Measurements from ENCODE around the gene HCAR2.
"Not testable (repeated sequence)": the region's sequence is repeated elsewhere in the genome, so short reads cannot be mapped to it uniquely, and the experiment has no call there.

HCAR2 gene

DNA sequence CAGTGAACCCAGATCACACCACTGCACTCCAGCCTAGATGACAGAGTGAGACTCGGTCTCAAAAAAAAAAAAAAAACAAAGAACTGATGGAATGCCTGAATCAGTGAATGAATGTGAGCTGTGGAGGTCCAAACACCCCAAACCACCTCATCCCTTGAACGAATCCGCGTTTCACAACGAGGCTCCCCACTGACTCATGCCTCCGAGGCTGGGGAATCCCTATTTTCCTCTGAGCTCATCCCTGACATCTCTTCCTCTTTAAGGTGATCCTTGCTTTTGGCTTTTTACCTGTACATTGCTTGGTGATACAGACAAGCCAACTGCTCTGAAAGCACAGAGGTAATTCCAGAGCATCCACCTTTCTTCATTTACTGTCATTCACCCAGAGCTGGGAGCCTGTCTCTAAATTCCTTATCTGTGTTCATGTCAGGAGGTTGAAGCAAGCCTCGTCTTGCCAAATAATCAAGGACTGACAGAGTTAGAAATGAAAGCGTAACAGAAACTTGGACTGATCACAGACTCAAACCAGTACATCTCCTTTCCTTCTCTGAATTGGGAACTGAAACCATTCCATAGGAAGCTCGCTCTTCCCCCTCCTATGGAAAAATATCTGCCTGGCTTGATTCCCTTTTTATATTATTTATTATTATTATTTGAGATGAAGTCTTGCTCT is 3.0 kb downstream of the HCAR2 start:
- H2AFZ ChIP-seq; H3K36me3 ChIP-seq (ENCODE audit: control insufficient read depth, insufficient read depth, low read length); H3K27me3 ChIP-seq (ENCODE audit: control insufficient read depth, insufficient read depth, low read length); H3K9me3 ChIP-seq (ENCODE audit: control insufficient read depth, low read length); H3K9ac ChIP-seq; H3K4me3 ChIP-seq (ENCODE audit: low read depth, low read length); H3K79me2 ChIP-seq; H3K4me2 ChIP-seq (ENCODE audit: low read length): not testable (repeated sequence)
- Histone ChIP-seq H3K4me1 (peaks cover 38% of the 10 kb centered on the region), H3K27ac (peak overlapping the region; percentile 63)

DNA sequence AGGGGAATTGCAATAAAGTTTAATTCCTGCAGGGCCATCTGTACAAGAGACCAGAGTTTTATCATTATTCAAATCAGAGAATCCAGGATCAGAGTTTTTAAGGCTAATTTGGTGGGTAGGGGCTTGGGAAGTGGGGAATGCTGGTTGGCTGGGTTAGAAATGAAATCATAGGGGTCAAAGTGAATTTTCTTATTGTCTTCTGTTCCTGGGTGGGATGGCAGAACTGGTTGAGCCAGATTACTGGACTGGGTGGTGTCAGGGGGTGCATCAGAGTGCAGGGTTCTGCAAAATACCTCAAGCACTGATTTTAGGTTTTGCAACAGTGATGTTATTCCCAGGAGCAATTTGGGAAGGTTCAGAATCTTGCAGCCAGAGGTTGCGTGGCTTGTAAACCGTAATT is 6.2 kb downstream of the HCAR2 start:
- not testable (repeated sequence) for H3K79me2 ChIP-seq; H3K27me3 ChIP-seq (ENCODE audit: control insufficient read depth, insufficient read depth, low read length); H3K4me2 ChIP-seq (ENCODE audit: low read length); H3K4me3 ChIP-seq (ENCODE audit: low read depth, low read length); H3K9ac ChIP-seq; H3K36me3 ChIP-seq (ENCODE audit: control insufficient read depth, insufficient read depth, low read length); H3K9me3 ChIP-seq (ENCODE audit: control insufficient read depth, low read length); H2AFZ ChIP-seq
- Histone ChIP-seq H3K27ac (peak overlapping the region; percentile 62), H3K4me1 (peaks cover 22% of the 10 kb centered on the region)

DNA sequence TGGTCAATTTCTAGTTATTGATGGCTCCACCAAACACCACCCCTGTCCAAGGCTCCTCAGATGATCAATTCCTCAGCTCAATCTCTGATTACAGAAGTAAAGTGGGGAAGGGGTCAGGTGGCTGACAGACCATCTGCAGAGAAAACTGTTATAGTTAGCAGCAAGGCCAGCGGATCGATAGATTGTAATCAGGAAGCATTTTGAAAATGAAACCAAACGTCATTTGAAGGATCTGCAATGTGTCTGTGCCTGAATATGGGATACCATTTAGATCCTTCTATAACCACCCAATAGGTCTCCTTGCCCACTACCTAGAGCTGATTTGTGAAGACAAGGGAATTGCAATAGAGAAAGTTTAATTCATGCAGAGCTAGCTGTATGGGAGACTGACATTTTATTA is 11.6 kb downstream of the HCAR2 start:
- Histone ChIP-seq H3K27ac (no peak overlapping the region), H3K4me3 (ENCODE audit: low read depth, low read length) (no peak overlapping the region), H3K9ac (no peak overlapping the region), H3K4me2 (ENCODE audit: low read length) (no peak overlapping the region), H3K79me2 (no peaks in the 10 kb centered on the region), H3K4me1 (peaks cover 7% of the 10 kb centered on the region), H3K9me3 (ENCODE audit: control insufficient read depth, low read length) (no peaks in the 10 kb centered on the region), H3K36me3 (ENCODE audit: control insufficient read depth, insufficient read depth, low read length) (no peaks in the 10 kb centered on the region), H2AFZ (peak overlapping the region; percentile 61), H3K27me3 (ENCODE audit: control insufficient read depth, insufficient read depth, low read length) (no peaks in the 10 kb centered on the region)
- TF ChIP-seq, protein P1, sequence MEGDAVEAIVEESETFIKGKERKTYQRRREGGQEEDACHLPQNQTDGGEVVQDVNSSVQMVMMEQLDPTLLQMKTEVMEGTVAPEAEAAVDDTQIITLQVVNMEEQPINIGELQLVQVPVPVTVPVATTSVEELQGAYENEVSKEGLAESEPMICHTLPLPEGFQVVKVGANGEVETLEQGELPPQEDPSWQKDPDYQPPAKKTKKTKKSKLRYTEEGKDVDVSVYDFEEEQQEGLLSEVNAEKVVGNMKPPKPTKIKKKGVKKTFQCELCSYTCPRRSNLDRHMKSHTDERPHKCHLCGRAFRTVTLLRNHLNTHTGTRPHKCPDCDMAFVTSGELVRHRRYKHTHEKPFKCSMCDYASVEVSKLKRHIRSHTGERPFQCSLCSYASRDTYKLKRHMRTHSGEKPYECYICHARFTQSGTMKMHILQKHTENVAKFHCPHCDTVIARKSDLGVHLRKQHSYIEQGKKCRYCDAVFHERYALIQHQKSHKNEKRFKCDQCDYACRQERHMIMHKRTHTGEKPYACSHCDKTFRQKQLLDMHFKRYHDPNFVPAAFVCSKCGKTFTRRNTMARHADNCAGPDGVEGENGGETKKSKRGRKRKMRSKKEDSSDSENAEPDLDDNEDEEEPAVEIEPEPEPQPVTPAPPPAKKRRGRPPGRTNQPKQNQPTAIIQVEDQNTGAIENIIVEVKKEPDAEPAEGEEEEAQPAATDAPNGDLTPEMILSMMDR (IDR thresholded peaks at IDR 0.05): no peak

DNA sequence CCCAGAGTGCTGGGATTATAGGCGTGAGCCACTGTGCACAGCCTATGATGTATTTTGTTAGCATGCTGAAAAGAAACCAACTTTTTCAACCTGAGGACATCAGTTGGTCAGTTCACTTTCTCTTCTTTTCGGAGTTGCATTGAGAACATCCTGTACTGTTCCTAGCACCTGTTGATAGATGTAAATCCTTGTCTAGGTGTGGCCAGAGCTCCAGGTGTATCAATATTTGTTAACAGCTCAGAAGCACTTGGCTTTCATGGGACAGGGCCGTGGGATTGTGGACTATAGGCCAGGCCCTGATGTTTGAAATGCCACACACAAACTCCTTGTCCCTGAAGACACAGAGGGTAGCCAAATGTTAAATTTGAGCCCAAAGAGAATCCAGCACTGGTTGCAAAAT is 14.9 kb downstream of the HCAR2 start:
- H3K27ac ChIP-seq: no peak overlapping the region
- TF ChIP-seq, protein P1 (IDR thresholded peaks at IDR 0.05): no peak

DNA sequence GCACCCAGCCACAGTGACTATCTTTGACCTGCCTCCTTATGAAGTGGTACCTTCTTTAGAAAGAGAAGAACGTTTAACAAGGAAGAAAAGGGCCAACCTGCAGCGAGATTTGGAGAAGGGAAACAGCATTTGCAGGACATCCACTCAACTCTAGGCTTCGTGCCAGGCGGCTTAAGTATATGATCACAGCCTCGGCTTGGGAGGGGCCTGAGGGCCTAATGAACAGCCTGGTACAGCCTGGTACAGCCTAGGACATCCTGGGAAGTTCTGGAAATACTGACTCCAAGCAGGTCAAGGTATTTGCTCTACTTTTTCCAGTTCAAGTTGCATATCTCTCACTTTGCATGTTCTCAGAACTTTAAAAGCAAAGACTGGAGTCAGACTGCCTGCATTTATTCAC is 16.1 kb downstream of the HCAR2 start:
- no peak overlapping the region for H3K9ac ChIP-seq

More for the DNA sequence above, 14.9 kb downstream of the HCAR2 start:
- Histone ChIP-seq H3K9me3 (ENCODE audit: control insufficient read depth, low read length) (no peaks in the 10 kb centered on the region), H3K36me3 (ENCODE audit: control insufficient read depth, insufficient read depth, low read length) (no peaks in the 10 kb centered on the region), H3K27me3 (ENCODE audit: control insufficient read depth, insufficient read depth, low read length) (no peaks in the 10 kb centered on the region), H3K79me2 (no peaks in the 10 kb centered on the region), H2AFZ (no peak overlapping the region), H3K9ac (no peak overlapping the region), H3K4me2 (ENCODE audit: low read length) (no peak overlapping the region), H3K4me3 (ENCODE audit: low read depth, low read length) (no peak overlapping the region), H3K4me1 (peaks cover 5% of the 10 kb centered on the region)

More for the DNA sequence above, 16.1 kb downstream of the HCAR2 start:
- Histone ChIP-seq H3K4me2 (ENCODE audit: low read length) (no peak overlapping the region), H3K27ac (no peak overlapping the region), H3K79me2 (no peaks in the 10 kb centered on the region), H3K4me3 (ENCODE audit: low read depth, low read length) (no peak overlapping the region), H3K4me1 (peaks cover 6% of the 10 kb centered on the region), H3K9me3 (ENCODE audit: control insufficient read depth, low read length) (no peaks in the 10 kb centered on the region), H3K27me3 (ENCODE audit: control insufficient read depth, insufficient read depth, low read length) (no peaks in the 10 kb centered on the region), H3K36me3 (ENCODE audit: control insufficient read depth, insufficient read depth, low read length) (no peaks in the 10 kb centered on the region), H2AFZ (no peak overlapping the region)
- TF ChIP-seq, protein P1 (IDR thresholded peaks at IDR 0.05): no peak
